Epithelial cell of esophagus (primary cell): ENCODE measurements around the gene TLE4.

ENCODE experiments used
- DNase-seq: peaks from one replicate; pipeline ENCODE4 v3.0.0; 2010; ENCODE audit warnings: low read depth
- H3K4me3 ChIP-seq: 2 replicates; pipeline ENCODE4 v1.5.1; 2011; ENCODE audit warnings: mild to moderate bottlenecking, low read length, control low read depth
- CTCF ChIP-seq: IDR thresholded peaks from 2 replicates; pipeline ENCODE4 v1.5.1; 2011; ENCODE audit warnings: low read depth, mild to moderate bottlenecking, low read length, control low read depth, inconsistent platforms; ENCODE audit not compliant: insufficient read depth; ENCODE audit errors: missing control alignments

Gene TLE4

DNA sequence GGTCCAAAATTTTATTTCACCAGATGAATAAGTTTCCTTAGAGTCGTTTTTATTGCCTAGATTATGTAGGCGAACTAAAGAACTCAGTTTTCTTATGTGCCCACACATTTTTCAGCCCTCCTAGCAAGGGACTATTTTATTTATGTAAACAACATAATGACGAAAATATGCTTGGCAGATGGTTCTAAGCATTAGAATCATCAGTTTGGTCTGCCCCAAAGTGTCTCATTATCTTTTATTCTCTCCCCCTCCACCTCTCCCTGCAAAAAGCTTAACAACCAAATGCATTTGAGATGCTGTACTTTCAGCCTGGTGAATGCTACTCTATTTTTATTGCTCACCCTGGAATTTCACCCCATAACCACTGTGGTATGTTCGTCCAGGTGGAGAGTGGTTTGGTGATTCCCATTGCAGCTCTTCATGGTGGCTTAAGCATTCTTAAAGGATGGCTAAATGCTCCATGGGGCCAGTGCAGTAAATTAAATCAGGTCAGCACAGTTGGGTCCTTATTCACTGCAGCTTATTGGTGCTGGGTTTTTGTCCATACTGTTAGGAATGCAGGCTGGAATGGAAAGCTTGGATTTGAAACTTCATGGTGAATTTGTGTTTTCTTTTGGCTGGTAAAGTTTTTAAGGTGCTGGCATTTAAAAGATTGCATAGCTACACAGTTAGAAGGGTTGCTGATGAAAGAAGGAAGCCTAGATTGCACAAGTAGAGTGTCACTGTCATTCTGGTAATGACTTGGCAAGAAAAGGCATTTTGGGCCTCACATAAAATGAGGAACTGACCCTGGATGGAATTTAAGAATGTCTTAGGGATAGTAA lies 39.2 kb downstream of the TLE4 start:
- no peak for TF ChIP-seq CTCF
- no peak overlapping the region for H3K4me3 ChIP-seq
- no peak for DNase-seq

- peak; percentile 4 for TF ChIP-seq CTCF
- no peak for DNase-seq
- no peak overlapping the region for H3K4me3 ChIP-seq
Observed at GRCh38 chr9:79613145-79613544, 41.4 kb downstream of the TLE4 start.

- no peak for TF ChIP-seq CTCF
- H3K4me3 ChIP-seq, result no peak overlapping the region
- no peak for DNase-seq
Observed at GRCh38 chr9:79615038-79615437, 43.3 kb downstream of the TLE4 start.

DNA sequence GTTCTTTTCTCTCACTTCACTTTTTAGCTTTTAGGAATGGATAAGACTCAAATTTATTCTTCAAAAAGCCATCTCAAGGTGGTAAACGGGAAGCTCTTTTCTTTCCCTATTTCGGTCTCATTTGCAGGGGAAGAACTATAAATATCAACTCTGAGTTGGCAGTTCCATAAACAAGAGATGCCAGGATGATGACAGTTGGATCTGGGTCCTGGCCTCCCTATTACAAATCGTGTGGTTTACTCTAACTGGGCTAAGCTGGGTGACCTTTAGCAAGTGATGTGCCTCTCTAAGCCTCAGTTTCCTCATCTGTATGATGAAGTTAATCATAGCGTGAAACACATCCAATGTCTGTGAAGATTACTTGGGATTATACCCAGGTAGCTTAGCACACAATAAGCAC lies 44.2 kb downstream of the TLE4 start:
- DNase-seq, result no peak
- no peak overlapping the region for H3K4me3 ChIP-seq
- TF ChIP-seq CTCF, result no peak

DNA sequence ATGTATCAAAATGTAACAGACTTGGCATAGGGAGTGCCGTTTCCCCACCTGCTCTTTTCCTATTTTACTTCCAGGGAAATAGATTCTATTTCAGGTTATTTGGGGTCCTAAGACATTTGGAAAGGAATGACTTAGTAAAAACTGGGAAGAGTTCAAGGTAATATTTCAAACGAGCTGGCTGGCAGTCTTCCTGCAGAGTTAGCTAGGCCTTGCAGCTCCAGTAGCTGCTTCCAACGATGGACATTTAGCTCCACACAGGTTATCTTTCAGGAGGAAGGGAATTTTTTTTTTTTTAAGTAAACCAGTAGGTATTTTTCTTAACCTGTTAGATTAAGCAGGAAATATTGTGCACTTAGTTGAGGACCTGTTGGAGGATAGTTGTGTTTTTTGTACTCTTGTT lies 45.2 kb downstream of the TLE4 start:
- DNase-seq, result no peak
- H3K4me3 ChIP-seq, result no peak overlapping the region
- TF ChIP-seq CTCF, result no peak

GRCh38 chr9:79617395-79617794 lies 45.6 kb downstream of the TLE4 start:
- DNase-seq, result no peak
- H3K4me3 ChIP-seq, result no peak overlapping the region
- no peak for TF ChIP-seq CTCF

GRCh38 chr9:79619930-79620329 lies 48.2 kb downstream of the TLE4 start:
- DNase-seq, result no peak
- H3K4me3 ChIP-seq, result no peak overlapping the region
- no peak for TF ChIP-seq CTCF
